Measurements from ENCODE around the gene IGFBP2. TPM values are rescaled to one million over a fixed set of nuclear protein-coding genes. Genes with fewer than 3 reads are reported as not detected.

IGFBP2 gene
- total and polyA plus RNA-seq, 2 of the 13 experiments (the other 11 are each of a cell fraction or from before 2014, with no cell fraction given): 2.0 to 5.8 TPM

- Histone ChIP-seq H3K27ac (ENCODE audit: extremely low read length, insufficient read depth, low read length) (no peak overlapping the region), H2AFZ (ENCODE audit: low read length) (no peak overlapping the region), H4K20me1 (ENCODE audit: insufficient read depth, low read length) (no peaks in the 10 kb centered on the region), H3K79me2 (ENCODE audit: insufficient read depth, low read length) (no peaks in the 10 kb centered on the region), H3K36me3 (replicated peaks in 1 of 2; ENCODE audit: control insufficient read depth in 1 of 2, insufficient read depth in 2 of 2, low read length in 2 of 2) (no peaks in the 10 kb centered on the region), H3K4me3 (replicated peaks in 1 of 3; ENCODE audit: insufficient read depth in 1 of 3, low read depth in 2 of 3, low read length in 3 of 3) (no peak overlapping the region), H3K4me2 (ENCODE audit: low read depth, low read length) (no peak overlapping the region), H3K27me3 (ENCODE audit: control insufficient read depth in 1 of 2, insufficient read depth in 2 of 2, low read length in 2 of 2) (peaks cover 0 to 21% of the 10 kb centered on the region in 2 experiments; a peak in 4 of 5 replicates), H3K4me1 (ENCODE audit: insufficient read depth, low read length) (0 out of 2 replicates have a peak, but pooled peaks cover 18% of the 10 kb centered on the region), H3K9ac (ENCODE audit: insufficient read depth, low read depth, low read length) (no peak overlapping the region), H3K9me3 (ENCODE audit: low read length) (no peaks in the 10 kb centered on the region)
- intact Hi-C loops (cut with micrococcal nuclease; ENCODE audit: unreplicated experiment) (loop anchor here (5.0 kb wide), 1 partner anchor 93 kb away; no protein-coding TSS in a partner anchor), in situ Hi-C loops (cut with HindIII; ENCODE audit: extremely low pct_ligation_motif_present, low pct_unique_long_range_greater_than_20kb) (loop anchor here (5.0 kb wide), 1 partner anchor 148 kb away; no protein-coding TSS in a partner anchor)
- ChIA-PET CTCF (ENCODE audit: low intra/inter-chr PET ratio, low total read pairs) (interaction anchor here (6.8 kb wide), 1 partner anchor 147 kb away, joined by 257 read pairs; no protein-coding TSS in a partner anchor), POLR2A (interaction anchor here (0.9 to 2.9 kb wide), 4 partner anchors 13 to 147 kb away, joined by 3 to 8 read pairs (median 6); no protein-coding TSS in a partner anchor)
- no TSS peak for BruUV-seq (replicated peaks)
- DNase-seq (ENCODE audit: low spot score): no peak
- 36% methylated on average over 4 of the region's 7 CpGs for WGBS (ENCODE audit: low lambda C conversion rate)
- ATAC-seq: no peak
- no peak for FAIRE-seq
- TF ChIP-seq ZSCAN25 (CRISPR knock-in tag; IDR thresholded peaks at IDR 0.05): no peak
- TF ChIP-seq MTF2 (CRISPR knock-in tag; IDR thresholded peaks at IDR 0.05; ENCODE audit: borderline replicate concordance): no peak
- no peak for TF ChIP-seq ZNF550 (CRISPR knock-in tag; IDR thresholded peaks at IDR 0.05; ENCODE audit: borderline replicate concordance)
- TF ChIP-seq ZNF441 (CRISPR knock-in tag; IDR thresholded peaks at IDR 0.05; ENCODE audit: borderline replicate concordance): no peak
- no peak for TF ChIP-seq AFF4 (CRISPR knock-in tag; IDR thresholded peaks at IDR 0.05)
- no peak for TF ChIP-seq CBX5 (CRISPR knock-in tag; IDR thresholded peaks at IDR 0.05; ENCODE audit: borderline replicate concordance)
- no peak for TF ChIP-seq CENPBD1 (CRISPR knock-in tag; IDR thresholded peaks at IDR 0.05; ENCODE audit: borderline replicate concordance, low read depth)
- no peak for TF ChIP-seq ZZZ3 (CRISPR knock-in tag; IDR thresholded peaks at IDR 0.05; ENCODE audit: borderline replicate concordance)
- no peak for TF ChIP-seq MXD3 (CRISPR knock-in tag; IDR thresholded peaks at IDR 0.05)
- TF ChIP-seq NONO (IDR thresholded peaks at IDR 0.05): no peak
- TF ChIP-seq NONO (CRISPR knock-in tag; conservative IDR thresholded peaks at IDR 0.05): no peak
- no peak for TF ChIP-seq ZNF709 (CRISPR knock-in tag; IDR thresholded peaks at IDR 0.05)
- TF ChIP-seq ELF1 (CRISPR knock-in tag; IDR thresholded peaks at IDR 0.05): no peak
- no peak for TF ChIP-seq ZSCAN21 (CRISPR knock-in tag; IDR thresholded peaks at IDR 0.05; ENCODE audit: borderline replicate concordance)
- TF ChIP-seq AHDC1 (CRISPR knock-in tag; IDR thresholded peaks at IDR 0.05; ENCODE audit: borderline replicate concordance): no peak
Measured at GRCh38 chr2:216665242-216665641, 32.0 kb downstream of the IGFBP2 start.
